GM21367 (cell line): ENCODE data around the gene EEF1AKMT3.

Experiments used
- ATAC-seq: cut with Tn5 transposase; IDR thresholded peaks from one replicate; pipeline ENCODE4 v1.9.1; 2021; ENCODE audit not compliant: unreplicated experiment

Gene EEF1AKMT3

DNA sequence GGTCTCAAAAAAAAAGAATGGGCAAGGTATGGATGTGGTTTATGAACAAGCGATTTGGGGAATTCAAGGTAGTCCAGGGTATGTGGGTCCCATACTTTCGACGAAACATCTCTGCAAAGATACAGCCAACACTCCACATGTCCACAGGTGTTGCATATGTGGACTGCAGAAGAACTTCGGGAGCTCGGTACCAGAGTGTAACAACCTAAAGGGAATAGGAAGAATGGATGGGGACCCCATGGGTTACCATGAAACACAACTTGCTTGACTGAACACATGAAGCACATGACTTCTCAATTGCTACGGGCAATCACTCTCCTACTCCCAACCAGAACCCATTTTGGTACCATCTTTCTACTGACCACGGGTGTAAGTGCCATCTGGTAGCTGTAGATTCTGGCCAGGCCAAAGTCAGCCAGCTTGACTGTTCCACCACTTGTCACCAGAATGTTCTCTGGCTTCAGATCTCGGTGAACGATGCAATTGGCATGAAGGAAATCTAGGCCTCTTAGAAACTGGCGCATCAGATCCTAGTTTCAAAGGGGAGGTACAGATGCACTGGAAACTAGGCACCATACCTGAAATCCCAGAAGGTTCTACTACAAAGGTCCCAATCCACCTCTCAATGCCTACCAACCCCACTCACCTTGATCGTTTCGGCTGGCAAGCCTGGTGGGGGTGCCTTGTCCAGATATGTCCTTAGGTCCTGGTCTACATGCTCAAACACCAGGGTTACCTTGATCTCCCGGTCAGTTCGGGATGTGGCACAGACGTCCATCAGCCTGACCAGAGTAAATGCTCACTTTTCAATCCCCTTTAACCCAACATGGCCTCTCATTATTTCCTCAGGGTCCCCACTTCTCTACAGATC is 21.6 kb upstream of the EEF1AKMT3 start:
- ATAC-seq = no peak

DNA sequence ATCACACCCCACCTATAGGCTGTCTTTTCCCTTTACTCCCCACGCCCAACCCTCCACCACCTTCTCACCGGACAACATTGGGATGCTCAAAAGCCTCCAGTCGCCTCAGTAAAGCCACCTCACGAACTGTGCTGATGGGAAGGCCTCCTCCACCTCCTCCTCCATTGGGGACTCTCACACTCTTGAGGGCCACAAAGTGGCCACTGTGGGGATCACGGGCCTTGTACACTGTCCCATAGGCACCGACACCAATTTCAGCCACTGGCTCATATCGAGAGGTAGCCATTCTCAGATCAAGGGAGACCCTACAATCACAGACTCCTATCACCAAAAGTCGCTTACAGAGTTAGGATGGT is 21.0 kb upstream of the EEF1AKMT3 start:
- ATAC-seq = no peak

DNA sequence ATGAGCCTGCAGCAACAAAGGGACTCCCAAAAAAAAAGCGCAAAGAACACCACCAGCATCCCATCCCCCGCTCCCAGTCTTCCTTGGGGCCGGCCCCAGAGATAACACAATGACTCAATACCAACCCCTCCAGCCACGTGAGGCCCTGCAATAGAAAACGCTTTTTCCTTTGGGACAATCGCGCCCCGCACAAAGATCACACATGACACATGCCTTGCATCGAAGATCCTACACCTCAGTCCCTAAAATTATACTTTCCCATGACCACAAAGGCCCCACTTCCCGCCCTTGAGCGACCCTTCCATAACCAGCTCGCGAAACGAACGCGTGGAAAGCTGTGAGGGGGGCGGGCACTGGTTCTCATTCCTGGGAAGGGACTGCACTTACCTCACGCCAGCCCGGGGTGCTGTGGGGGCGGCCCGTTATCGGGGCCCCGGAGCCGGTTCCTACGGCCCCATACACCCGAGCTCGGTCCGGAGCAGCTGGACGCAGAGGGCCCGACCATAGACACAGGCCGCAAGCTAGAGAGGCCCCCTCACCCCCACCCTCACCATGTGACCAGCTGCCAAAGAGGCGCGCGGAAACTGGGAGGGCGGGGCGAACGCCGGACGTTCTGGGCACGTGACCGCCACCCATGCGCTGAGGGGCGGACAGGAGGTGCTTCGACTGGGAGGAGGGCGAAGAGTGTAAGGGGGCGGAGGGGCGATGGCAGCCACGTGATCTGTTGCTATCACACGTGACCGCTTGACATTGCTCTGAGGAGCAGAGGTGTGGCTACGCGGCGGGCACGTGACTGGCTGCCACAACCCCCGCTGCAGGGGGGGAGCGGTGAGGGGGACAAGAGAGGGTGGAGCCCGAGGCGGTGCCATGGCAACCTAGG is 20.4 kb upstream of the EEF1AKMT3 start, which contains the start of gene CDK4:
CDK4 (minus strand) TSS at position 523 of the 880 bp plus-strand sequence. CDS start 593 bp downstream, outside the sequence.
- peak; percentile 57 for ATAC-seq

DNA sequence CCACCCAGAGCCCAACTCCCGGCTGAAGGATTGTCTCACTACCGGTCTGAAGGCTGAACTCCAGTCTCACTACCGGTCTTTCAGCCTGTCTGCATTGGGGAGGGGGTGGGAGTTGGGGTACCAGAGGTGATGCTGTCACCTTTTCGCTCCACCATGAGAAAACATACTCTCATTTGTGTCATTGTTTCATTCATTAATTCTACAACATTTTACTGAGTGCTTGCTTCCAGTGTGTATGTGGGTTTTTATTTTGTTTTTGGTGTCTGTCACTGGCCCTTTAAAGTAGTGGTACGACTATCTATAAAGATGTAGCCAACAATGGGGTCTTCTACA is 19.8 kb upstream of the EEF1AKMT3 start:
- no peak for ATAC-seq

DNA sequence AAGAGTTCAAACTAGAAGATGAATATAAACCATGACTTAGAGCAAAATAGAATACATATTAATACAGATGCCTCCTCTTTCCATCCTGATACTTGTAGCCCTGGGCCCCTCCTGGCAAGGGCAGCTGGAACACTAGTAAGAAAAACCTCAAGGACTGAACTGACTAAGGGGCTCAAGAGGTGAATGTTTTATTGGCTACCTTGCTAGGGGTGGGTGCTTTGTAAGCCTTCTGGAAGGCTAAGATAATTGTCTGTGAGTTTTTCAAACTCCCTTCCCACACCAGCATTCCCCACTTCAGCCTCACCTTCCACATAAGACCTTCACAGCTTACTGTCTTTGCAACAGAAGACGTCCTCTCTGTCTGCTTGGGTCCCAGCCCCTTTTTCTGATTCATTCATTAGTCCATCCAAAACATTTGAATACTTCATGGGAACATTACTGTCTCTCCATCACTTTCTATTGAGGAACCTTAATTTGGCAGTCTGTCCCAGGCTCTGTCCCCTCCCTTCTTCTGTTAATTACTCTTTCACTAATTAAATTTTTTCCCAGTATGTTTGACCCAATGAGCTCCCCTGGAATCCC is 18.6 kb upstream of the EEF1AKMT3 start:
- ATAC-seq = no peak

DNA sequence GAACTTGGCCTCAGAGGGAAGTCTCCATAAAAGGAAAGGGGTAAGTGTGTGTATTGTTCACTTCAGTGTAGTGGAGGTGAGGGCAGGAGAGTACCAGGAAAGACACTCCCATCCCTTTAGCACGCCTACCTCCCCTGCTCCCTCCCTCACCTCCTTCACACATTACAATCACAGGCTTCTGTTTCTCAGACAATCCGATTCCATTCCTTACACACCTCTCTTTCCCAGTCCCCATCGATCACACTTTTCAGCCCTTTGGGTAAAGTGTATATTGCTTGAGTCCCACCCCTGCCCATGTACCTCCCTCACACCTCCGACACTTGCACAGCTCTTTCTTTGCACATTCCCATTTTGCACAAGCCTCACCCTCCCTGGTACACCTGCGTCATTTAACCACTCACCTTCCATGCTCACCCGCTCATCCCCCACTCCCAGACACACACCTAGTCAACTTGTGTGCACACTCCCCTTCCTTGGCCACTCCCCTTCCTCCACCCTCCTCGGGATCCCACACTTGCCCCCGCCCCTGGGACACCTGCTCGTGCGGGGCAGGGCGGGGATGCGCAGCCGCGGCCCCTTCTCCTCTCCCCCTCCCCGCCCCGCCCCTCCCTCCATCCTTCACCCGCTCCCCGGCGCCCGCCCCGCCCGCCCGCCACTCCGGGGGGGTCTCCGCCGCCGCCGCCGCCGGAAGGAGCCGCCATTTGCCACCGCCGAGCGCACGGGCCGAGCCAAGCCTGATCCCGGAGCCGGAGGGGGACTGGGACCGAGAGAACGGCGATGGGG is 17.8 kb upstream of the EEF1AKMT3 start, which contains the start of gene MARCHF9:
MARCHF9 (plus strand) TSS at position 693 of the 783 bp plus-strand sequence. CDS start 426 bp downstream, outside the sequence.
- ATAC-seq = peak; percentile 29

DNA sequence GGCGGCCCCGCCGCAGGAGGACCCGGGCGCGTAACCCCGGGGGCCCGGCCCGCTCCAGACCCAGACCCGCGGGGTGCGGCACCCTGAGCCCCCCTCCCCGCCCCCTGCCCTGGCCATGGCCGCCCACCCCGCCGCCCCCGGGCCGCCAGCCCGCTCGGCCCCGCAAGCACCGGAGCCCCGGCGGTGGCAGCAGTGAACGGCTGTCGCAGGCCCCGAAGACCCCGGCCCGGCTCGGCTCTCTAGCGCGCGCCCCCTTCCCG is 17.3 kb upstream of the EEF1AKMT3 start:
- no peak for ATAC-seq

DNA sequence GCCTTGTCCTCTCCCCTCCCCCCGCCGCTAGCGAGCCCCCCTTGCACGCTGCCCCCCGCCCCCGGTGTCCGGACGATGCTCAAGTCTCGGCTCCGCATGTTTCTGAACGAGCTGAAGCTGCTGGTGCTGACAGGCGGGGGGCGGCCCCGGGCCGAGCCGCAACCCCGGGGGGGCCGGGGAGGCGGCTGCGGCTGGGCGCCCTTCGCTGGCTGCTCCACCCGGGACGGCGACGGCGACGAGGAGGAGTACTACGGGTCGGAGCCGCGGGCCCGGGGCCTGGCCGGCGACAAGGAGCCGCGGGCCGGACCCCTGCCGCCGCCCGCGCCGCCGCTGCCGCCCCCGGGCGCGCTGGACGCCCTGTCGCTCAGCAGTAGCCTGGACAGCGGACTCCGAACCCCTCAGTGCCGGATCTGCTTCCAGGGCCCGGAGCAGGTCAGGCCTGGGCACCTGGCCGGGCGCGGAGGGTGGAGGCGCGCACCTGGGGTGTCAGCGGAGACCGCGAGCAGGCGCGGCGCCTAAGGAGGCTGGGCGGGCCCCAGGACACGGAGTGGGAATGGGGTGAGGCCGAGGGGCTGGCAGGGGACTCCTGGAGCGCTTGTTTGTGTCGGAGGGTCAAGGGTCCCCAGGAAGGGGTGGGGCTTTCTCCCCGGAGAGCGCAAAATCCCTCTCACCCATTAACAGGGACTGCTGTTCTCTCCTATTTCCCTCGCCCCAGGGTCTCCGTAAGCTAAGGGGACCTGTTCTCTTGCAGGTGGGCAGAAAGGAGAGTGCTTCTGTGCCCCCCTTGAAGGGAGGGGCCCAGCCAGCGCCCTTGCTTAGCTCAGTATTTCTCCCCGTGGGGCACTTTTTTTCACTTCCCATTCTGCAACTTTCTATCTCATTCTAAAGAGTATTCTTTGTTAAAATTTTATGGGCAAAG is 16.7 kb upstream of the EEF1AKMT3 start:
- ATAC-seq = no peak

DNA sequence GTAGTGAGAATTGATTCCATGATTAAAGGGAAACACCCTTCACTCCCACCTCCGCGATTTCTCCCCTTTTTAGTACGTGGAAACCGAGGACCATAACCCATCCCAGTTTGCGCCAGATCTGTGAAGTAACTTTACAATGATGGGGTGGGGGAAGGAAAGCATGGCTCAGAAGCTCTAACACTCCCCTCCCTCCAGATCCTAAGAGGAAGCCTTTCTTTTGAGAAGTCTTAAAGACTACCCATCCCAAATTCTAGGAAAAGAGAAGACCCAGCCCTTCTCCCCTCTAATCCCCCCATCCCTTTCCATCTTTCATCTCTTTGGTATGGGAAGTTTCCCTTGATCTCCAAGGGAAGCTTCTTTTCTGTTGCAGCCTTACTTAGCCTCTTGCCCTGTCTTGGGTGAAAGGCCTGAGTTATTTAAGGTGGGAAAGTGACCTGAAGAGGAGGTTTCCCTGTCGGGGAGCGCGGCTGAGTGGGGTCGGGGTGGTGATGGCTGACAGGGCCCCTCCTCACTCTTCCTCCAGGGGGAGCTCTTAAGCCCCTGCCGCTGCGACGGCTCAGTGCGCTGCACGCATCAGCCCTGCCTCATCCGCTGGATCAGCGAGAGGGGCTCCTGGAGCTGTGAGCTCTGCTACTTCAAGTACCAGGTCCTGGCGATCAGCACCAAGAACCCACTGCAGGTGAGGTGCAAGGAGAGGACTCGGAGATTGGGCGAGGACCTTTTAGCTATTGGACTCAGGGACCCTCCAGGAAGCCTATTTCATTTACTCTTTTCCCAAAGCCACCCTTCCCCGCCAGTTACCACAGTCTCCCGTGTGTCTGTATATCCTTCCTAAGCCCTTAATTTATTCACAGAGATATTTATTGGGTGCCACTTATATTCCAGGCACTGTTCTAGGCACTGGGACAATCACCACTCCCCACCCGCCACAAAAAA is 15.7 kb upstream of the EEF1AKMT3 start:
- ATAC-seq = no peak

DNA sequence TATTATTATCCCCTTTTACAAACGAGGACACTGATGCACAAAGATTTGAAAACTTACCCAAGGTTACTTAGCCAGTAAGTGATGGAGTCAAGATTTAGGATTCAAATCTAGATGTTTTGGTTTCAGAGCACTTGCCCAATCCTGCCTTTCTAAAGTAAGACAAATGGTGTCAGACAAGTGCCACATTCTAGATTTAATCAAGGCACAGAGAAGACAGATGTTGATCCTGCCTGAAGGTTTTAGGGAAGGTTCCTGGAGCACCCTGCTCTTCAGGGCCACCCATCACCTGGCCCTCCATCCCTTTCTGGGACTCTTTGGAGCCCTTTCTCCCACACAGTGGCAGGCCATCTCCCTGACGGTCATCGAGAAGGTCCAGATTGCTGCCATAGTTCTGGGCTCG is 14.6 kb upstream of the EEF1AKMT3 start:
- ATAC-seq = no peak

DNA sequence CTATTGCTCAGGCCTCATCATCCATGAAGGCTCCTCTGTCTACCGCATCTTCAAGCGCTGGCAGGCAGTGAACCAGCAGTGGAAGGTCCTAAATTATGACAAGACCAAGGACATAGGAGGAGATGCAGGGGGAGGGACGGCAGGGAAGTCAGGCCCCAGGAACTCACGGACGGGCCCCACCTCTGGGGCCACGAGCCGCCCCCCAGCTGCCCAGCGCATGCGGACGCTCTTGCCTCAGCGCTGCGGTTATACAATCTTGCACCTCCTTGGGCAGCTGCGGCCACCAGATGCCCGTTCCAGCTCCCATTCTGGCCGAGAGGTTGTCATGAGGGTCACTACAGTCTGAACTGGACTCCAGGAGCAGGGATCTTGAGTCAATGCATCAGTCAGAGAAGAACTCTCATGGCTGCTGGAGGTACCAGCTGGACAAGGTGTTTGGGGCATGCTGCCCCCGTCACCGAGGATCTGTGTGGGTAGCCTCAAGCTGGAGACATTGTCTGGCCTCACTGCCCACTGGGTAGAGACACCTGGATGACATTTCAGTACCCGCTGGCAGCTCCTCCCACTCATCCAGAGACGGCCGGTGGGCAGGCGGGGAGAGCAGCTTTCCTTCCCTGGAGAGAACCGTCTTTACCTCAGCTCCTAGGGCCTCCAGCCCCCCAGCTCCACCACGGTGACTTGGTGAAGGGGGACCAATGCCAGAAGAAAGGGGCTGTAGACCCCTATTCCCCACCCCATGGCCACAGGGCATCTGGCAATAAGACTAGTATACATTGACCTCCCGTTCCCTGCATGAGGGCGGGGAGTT is 13.7 kb upstream of the EEF1AKMT3 start:
- no peak for ATAC-seq

DNA sequence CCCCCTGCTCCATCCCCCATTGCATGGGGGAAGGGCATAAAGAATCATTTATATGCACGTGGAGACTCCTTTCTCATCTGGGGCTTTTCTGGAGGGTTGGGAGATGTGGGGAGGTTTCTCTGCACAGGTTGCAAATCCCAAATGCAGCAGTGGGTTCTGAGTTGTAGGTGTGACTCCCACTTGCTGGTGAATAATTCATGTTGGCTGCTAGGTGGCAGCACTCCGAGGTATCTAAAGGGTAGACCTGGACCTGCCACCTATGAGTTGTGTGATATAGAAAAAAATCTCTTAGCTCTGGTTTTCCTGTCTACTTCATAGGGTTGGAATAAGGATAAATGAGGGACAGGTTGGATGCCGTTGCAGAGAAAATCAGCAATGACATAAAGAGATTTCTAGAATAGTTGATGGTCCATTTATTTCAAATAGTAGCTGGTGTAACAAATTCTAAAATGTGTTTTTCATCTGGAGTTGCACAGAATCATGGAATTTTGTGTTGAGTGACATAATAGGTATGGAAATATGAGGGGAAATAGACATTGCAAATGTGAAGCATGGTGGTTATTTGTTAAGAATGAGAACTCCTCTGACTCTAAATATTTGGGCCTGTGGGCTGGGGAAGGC is 12.9 kb upstream of the EEF1AKMT3 start:
- no peak for ATAC-seq

DNA sequence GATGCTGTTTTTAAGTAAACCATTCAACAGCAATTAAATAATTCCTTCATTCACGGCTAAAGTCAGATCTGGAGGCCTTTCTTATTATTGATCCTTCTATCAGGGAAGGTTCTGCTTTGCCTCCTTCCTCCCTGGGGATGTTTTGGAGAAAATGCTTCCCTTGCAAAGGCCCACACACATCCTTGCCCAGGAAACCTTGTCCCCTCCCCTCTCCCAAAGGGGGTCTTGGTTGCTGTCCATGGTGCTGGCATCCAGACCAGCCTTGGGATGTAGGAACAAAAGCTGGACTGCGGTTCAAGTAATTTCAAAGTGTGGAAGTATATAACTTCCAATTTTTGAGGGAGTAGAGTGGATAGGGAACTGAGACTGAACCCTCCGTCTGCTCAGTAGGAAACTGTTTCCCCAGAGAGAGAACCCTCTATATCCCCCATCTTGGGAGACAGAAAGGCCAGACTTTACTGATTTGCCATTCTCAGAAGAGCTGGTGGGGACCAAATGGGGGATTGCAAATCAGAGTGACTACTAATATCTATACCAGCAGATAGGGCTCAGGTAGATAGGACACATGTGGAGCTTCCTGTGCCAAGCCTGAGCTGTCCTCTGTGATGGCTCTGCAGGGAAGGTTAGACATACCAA is 11.9 kb upstream of the EEF1AKMT3 start:
- ATAC-seq = no peak

DNA sequence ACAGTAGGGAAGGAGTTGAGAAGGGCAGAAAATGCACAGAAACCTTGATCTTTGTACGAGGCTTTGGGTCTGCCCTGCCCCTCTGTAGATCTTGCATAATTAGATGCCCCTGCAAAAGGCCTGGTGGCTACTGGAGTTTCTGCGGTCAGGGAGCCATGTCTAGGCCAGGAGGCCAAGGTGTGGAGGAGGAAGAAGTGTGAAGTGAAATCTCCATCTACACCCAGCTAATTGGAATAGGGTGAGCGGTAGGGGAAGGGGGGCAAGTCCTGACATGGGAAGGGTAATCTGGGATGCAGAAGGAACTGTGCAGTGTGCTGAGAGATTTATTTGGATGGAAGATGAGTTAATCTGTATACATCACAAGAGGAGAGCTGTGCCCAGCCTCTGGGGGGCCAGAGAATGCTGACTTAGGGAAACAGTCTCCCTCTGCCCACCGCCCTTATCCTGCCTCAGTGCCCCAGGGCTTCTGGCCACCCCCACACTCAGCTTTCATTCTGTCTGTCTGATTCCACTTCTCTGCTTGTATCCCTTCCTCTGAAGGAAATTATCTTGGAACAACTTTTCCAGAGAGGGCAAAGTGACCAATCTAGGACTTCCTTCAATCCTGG is 10.9 kb upstream of the EEF1AKMT3 start:
- ATAC-seq = no peak

DNA sequence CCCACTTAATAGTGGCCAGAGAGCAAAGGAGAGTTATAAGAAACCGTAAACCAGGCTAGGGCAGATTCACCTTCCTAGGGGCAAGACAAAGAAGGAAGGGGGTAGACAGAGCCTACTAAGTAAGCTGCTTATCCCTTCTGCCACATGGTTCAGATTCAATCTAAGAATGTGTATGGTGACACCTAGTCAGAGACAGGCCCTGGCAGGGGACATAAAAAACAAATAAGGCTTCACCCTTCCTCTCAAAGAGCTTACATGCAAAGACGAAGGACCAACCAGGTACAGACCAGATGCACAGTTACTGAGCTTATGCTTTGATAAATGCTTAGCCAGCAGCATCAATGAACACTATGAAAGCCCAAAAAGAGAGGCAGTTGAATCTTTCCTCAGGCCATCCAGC is 10.0 kb upstream of the EEF1AKMT3 start:
- ATAC-seq = no peak

DNA sequence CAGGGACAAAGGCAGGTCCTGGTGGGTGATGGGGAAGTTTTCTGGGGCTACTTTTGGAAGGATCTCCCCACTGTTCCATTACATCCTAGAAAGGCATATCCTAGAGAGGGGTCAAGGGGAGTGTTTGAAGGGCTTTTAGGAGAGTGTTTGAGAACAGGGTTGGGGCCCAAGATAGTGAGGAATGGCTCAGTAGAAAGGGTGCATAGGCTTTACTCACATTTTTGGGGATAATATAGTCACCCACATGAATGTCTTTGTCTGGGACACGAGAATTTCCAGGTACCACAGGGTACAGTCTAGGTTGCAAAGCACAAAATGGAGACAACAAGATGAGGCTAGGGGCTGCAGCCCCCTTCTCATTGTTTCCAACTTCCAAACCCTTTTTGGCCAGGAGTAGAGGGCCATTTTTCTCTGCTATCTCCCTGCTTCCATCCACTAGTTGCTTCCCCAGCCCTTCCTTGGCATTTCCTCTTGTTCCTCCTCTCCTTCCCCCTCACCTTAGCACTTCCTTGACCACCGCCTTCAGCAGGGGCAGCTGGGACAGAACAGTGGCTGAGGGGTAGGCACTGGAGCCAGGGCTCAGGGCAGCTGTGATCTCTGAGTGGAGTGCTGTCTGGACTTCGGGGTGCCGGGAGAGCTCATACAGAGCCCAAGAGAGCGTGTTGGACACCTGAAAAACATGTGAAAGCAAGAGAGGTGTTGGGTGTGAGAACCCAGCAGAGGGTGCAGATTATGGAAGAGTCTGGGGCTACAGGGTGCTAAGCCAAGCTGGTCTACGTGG is 8.3 kb upstream of the EEF1AKMT3 start:
- ATAC-seq = no peak
